ENCODE data around the gene OLFML1.

The OLFML1 gene

DNA sequence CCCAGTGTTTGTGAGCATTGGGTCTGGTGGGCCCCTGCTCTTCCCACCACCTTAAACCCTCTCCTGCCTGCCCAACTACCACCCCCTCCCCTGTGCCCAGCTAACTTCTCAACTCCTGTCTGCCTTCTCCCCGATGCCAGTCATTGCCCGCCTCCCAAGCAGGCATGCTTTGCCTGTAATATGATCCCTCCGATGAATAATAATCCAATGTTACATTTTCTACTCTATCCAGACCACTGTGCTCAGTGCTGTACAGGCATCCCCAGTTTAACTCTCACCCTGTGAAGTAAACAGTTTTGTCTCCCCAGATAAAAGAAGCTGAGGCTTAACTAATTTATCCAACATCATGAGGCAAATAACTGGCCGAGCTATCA is 35.5 kb upstream of the OLFML1 start:
- no peak for DNase-seq (ENCODE audit: extremely low spot score)
- TF ChIP-seq ARNT (IDR thresholded peaks at IDR 0.05) (no peak), TARDBP (IDR thresholded peaks at IDR 0.05) (no peak), CTBP1 (IDR thresholded peaks at IDR 0.05; ENCODE audit: borderline replicate concordance) (no peak), FOXA1 (IDR thresholded peaks at IDR 0.05) (no peak), SP1 (IDR thresholded peaks at IDR 0.05) (no peak), NFRKB (IDR thresholded peaks at IDR 0.05) (no peak), L3MBTL2 (conservative IDR thresholded peaks at IDR 0.05) (no peak), SUZ12 (IDR thresholded peaks at IDR 0.05) (no peak), HDGF (IDR thresholded peaks at IDR 0.05; ENCODE audit: borderline replicate concordance) (no peak), FOXK2 (IDR thresholded peaks at IDR 0.05) (no peak), BHLHE40 (IDR thresholded peaks at IDR 0.05; ENCODE audit: borderline replicate concordance) (no peak), LEF1 (IDR thresholded peaks at IDR 0.05; ENCODE audit: borderline replicate concordance) (no peak), ELF4 (IDR thresholded peaks at IDR 0.05) (no peak), PKNOX1 (IDR thresholded peaks at IDR 0.05) (no peak), FOXM1 (IDR thresholded peaks at IDR 0.05; ENCODE audit: borderline replicate concordance) (no peak), ZNF384 (IDR thresholded peaks at IDR 0.05) (no peak)
- CTCF ChIA-PET: no interaction called here
- POLR2A ChIA-PET: no interaction called here

DNA sequence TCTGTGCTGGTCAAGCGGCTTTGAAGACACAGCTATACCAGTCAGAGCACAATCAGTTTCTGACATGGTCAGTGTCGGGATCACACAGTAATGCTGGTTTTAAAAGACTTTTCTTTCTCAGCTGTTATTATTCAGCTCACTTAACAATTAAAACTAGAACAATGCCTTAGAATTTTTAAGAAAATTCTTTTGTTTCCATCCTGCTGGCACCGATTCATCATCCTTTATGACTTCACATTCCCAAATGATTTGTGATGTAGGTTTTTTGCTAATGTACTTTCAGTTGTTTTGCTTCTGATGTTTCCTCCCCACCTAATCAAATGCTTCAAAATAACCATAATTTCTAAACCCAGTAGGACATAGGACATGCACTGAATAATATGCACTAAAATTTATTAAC is 34.5 kb upstream of the OLFML1 start:
- TF ChIP-seq FOXK2 (IDR thresholded peaks at IDR 0.05) (no peak), SP1 (IDR thresholded peaks at IDR 0.05) (no peak), SUZ12 (IDR thresholded peaks at IDR 0.05) (no peak)
- DNase-seq (ENCODE audit: extremely low spot score): no peak
- CTCF ChIA-PET: interaction anchor here (0.8 kb wide), 1 partner anchor 82 kb away, joined by 3 read pairs; no protein-coding TSS in a partner anchor
- POLR2A ChIA-PET: interaction anchor here (0.6 kb wide), 1 partner anchor 1209 kb away, joined by 3 read pairs; no protein-coding TSS in a partner anchor

GRCh38 chr11:7451520-7451919 is 33.8 kb upstream of the OLFML1 start:
- no peak for DNase-seq (ENCODE audit: extremely low spot score)
- ChIA-PET CTCF (interaction anchor here (0.8 kb wide), 1 partner anchor 82 kb away, joined by 3 read pairs; no protein-coding TSS in a partner anchor), POLR2A (interaction anchor here (0.6 kb wide), 1 partner anchor 1208 kb away, joined by 3 read pairs; no protein-coding TSS in a partner anchor)
- TF ChIP-seq FOXA1 (IDR thresholded peaks at IDR 0.05): no peak
- TF ChIP-seq ZNF384 (IDR thresholded peaks at IDR 0.05): no peak
- no peak for TF ChIP-seq TARDBP (IDR thresholded peaks at IDR 0.05)
- no peak for TF ChIP-seq HDGF (IDR thresholded peaks at IDR 0.05; ENCODE audit: borderline replicate concordance)
- no peak for TF ChIP-seq NFRKB (IDR thresholded peaks at IDR 0.05)
- TF ChIP-seq ARNT (IDR thresholded peaks at IDR 0.05): no peak
- no peak for TF ChIP-seq L3MBTL2 (conservative IDR thresholded peaks at IDR 0.05)
- no peak for TF ChIP-seq FOXK2 (IDR thresholded peaks at IDR 0.05)
- no peak for TF ChIP-seq SP1 (IDR thresholded peaks at IDR 0.05)
- TF ChIP-seq CTBP1 (IDR thresholded peaks at IDR 0.05; ENCODE audit: borderline replicate concordance): no peak
- TF ChIP-seq ELF4 (IDR thresholded peaks at IDR 0.05): no peak
- no peak for TF ChIP-seq BHLHE40 (IDR thresholded peaks at IDR 0.05; ENCODE audit: borderline replicate concordance)
- TF ChIP-seq PKNOX1 (IDR thresholded peaks at IDR 0.05): no peak
- TF ChIP-seq SUZ12 (IDR thresholded peaks at IDR 0.05): no peak
- TF ChIP-seq LEF1 (IDR thresholded peaks at IDR 0.05; ENCODE audit: borderline replicate concordance): no peak
- no peak for TF ChIP-seq FOXM1 (IDR thresholded peaks at IDR 0.05; ENCODE audit: borderline replicate concordance)

GRCh38 chr11:7451952-7452494 is 33.3 kb upstream of the OLFML1 start:
- TF ChIP-seq PKNOX1 (IDR thresholded peaks at IDR 0.05): no peak
- no peak for TF ChIP-seq L3MBTL2 (conservative IDR thresholded peaks at IDR 0.05)
- TF ChIP-seq NFRKB (IDR thresholded peaks at IDR 0.05): no peak
- no peak for TF ChIP-seq ZNF384 (IDR thresholded peaks at IDR 0.05)
- no peak for TF ChIP-seq FOXK2 (IDR thresholded peaks at IDR 0.05)
- TF ChIP-seq SUZ12 (IDR thresholded peaks at IDR 0.05): no peak
- no peak for TF ChIP-seq HDGF (IDR thresholded peaks at IDR 0.05; ENCODE audit: borderline replicate concordance)
- TF ChIP-seq ARNT (IDR thresholded peaks at IDR 0.05): no peak
- TF ChIP-seq BHLHE40 (IDR thresholded peaks at IDR 0.05; ENCODE audit: borderline replicate concordance): no peak
- no peak for TF ChIP-seq ELF4 (IDR thresholded peaks at IDR 0.05)
- no peak for TF ChIP-seq LEF1 (IDR thresholded peaks at IDR 0.05; ENCODE audit: borderline replicate concordance)
- no peak for TF ChIP-seq SP1 (IDR thresholded peaks at IDR 0.05)
- no peak for TF ChIP-seq CTBP1 (IDR thresholded peaks at IDR 0.05; ENCODE audit: borderline replicate concordance)
- TF ChIP-seq FOXA1 (IDR thresholded peaks at IDR 0.05): no peak
- no peak for TF ChIP-seq TARDBP (IDR thresholded peaks at IDR 0.05)
- TF ChIP-seq FOXM1 (IDR thresholded peaks at IDR 0.05; ENCODE audit: borderline replicate concordance): no peak
- POLR2A ChIA-PET: no interaction called here
- no peak for DNase-seq (ENCODE audit: extremely low spot score)
- CTCF ChIA-PET: no interaction called here

GRCh38 chr11:7454854-7455253 is 30.5 kb upstream of the OLFML1 start:
- no peak for TF ChIP-seq FOXM1 (IDR thresholded peaks at IDR 0.05; ENCODE audit: borderline replicate concordance)
- TF ChIP-seq NFRKB (IDR thresholded peaks at IDR 0.05): no peak
- no peak for TF ChIP-seq SP1 (IDR thresholded peaks at IDR 0.05)
- TF ChIP-seq L3MBTL2 (conservative IDR thresholded peaks at IDR 0.05): no peak
- TF ChIP-seq CTBP1 (IDR thresholded peaks at IDR 0.05; ENCODE audit: borderline replicate concordance): no peak
- no peak for TF ChIP-seq LEF1 (IDR thresholded peaks at IDR 0.05; ENCODE audit: borderline replicate concordance)
- TF ChIP-seq ARNT (IDR thresholded peaks at IDR 0.05): no peak
- no peak for TF ChIP-seq ELF4 (IDR thresholded peaks at IDR 0.05)
- TF ChIP-seq HDGF (IDR thresholded peaks at IDR 0.05; ENCODE audit: borderline replicate concordance): no peak
- no peak for DNase-seq (ENCODE audit: extremely low spot score)
- CTCF ChIA-PET: interaction anchor here (1.1 kb wide), 1 partner anchor 235 kb away, joined by 3 read pairs; no protein-coding TSS in a partner anchor
- POLR2A ChIA-PET: no interaction called here

DNA sequence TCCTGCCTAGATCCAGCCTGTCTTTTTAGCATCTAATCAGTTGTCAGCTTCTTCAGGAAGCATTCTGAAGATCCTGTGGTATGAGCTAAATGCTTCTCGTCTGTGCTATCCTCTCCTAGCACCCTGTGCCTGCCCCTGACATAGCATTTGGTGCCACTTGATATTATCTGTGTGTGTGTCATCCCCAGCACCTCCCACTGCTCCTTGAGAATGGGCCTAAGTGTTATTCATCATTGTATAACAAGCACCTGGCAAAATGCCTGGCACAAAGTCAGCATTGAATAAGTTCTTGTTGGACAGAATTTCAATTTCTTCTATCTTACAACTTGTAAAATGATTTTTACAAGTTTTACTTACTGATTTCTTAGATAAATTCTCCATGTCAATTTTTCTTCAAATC is 28.1 kb upstream of the OLFML1 start:
- CTCF ChIA-PET: no interaction called here
- TF ChIP-seq SP1 (IDR thresholded peaks at IDR 0.05) (no peak), TARDBP (IDR thresholded peaks at IDR 0.05) (no peak), L3MBTL2 (conservative IDR thresholded peaks at IDR 0.05) (no peak), FOXM1 (IDR thresholded peaks at IDR 0.05; ENCODE audit: borderline replicate concordance) (no peak), ARNT (IDR thresholded peaks at IDR 0.05) (no peak), HDGF (IDR thresholded peaks at IDR 0.05; ENCODE audit: borderline replicate concordance) (no peak), ZNF384 (IDR thresholded peaks at IDR 0.05) (no peak), SUZ12 (IDR thresholded peaks at IDR 0.05) (no peak), NFRKB (IDR thresholded peaks at IDR 0.05) (no peak), PKNOX1 (IDR thresholded peaks at IDR 0.05) (no peak), FOXK2 (IDR thresholded peaks at IDR 0.05) (no peak), LEF1 (IDR thresholded peaks at IDR 0.05; ENCODE audit: borderline replicate concordance) (no peak), ELF4 (IDR thresholded peaks at IDR 0.05) (no peak), BHLHE40 (IDR thresholded peaks at IDR 0.05; ENCODE audit: borderline replicate concordance) (no peak), FOXA1 (IDR thresholded peaks at IDR 0.05) (no peak), CTBP1 (IDR thresholded peaks at IDR 0.05; ENCODE audit: borderline replicate concordance) (no peak)
- no peak for DNase-seq (ENCODE audit: extremely low spot score)
- POLR2A ChIA-PET: no interaction called here
